GM18519 (cell line): Measurements from ENCODE around the gene FBXL20.
"Not testable (repeated sequence)": the region's sequence is repeated elsewhere in the genome, so short reads cannot be mapped to it uniquely, and the experiment has no call there.

Experiments used
- ATAC-seq: cut with Tn5 transposase; IDR thresholded peaks from one replicate; pipeline ENCODE4 v1.9.1; 2021; ENCODE audit warnings: mild to moderate bottlenecking, moderate library complexity; ENCODE audit not compliant: unreplicated experiment, low FRiP score

The FBXL20 gene

GRCh38 chr17:39334008-39334744 lies 67.2 kb downstream of the FBXL20 start:
- not testable (repeated sequence) for ATAC-seq

- no peak for ATAC-seq
Observed at GRCh38 chr17:39332092-39332491, 69.3 kb downstream of the FBXL20 start.

GRCh38 chr17:39328815-39329214 lies 72.6 kb downstream of the FBXL20 start:
- ATAC-seq: no peak

GRCh38 chr17:39327109-39327508 lies 74.3 kb downstream of the FBXL20 start:
- no peak for ATAC-seq

- no peak for ATAC-seq
Observed at GRCh38 chr17:39325528-39326240, 75.7 kb downstream of the FBXL20 start.

GRCh38 chr17:39318636-39319035 lies 82.8 kb downstream of the FBXL20 start:
- ATAC-seq: no peak

GRCh38 chr17:39306509-39307212 lies 94.8 kb downstream of the FBXL20 start:
- ATAC-seq: no peak

GRCh38 chr17:39305978-39306377 lies 95.4 kb downstream of the FBXL20 start:
- no peak for ATAC-seq

- ATAC-seq: no peak
Observed at GRCh38 chr17:39304188-39304587, 97.2 kb downstream of the FBXL20 start.

GRCh38 chr17:39294060-39294459 lies 107.4 kb downstream of the FBXL20 start:
- no peak for ATAC-seq

GRCh38 chr17:39292546-39292945 lies 108.9 kb downstream of the FBXL20 start:
- not testable (repeated sequence) for ATAC-seq

GRCh38 chr17:39286513-39286912 lies 114.9 kb downstream of the FBXL20 start:
- not testable (repeated sequence) for ATAC-seq

GRCh38 chr17:39284685-39285084 lies 116.7 kb downstream of the FBXL20 start:
- ATAC-seq: no peak

GRCh38 chr17:39283896-39284295 lies 117.5 kb downstream of the FBXL20 start:
- no peak for ATAC-seq

- no peak for ATAC-seq
Observed at GRCh38 chr17:39283098-39283497, 118.3 kb downstream of the FBXL20 start.

GRCh38 chr17:39281806-39282205 lies 119.6 kb downstream of the FBXL20 start:
- ATAC-seq: no peak

- not testable (repeated sequence) for ATAC-seq
Observed at GRCh38 chr17:39278246-39278645, 123.2 kb downstream of the FBXL20 start.

GRCh38 chr17:39277110-39277509 lies 124.3 kb downstream of the FBXL20 start:
- ATAC-seq: no peak

GRCh38 chr17:39276113-39276512 lies 125.3 kb downstream of the FBXL20 start:
- ATAC-seq: no peak

- no peak for ATAC-seq
Observed at GRCh38 chr17:39271546-39271945, 129.9 kb downstream of the FBXL20 start.

GRCh38 chr17:39270923-39271322 lies 130.5 kb downstream of the FBXL20 start:
- no peak for ATAC-seq
